ENCODE results near the gene MRPL44.

- no peak for TF ChIP-seq CTCF (IDR thresholded peaks at IDR 0.05; ENCODE audit: insufficient read depth, low read depth, low read length)
- no peak for TF ChIP-seq EZH2 (IDR thresholded peaks at IDR 0.05; ENCODE audit: insufficient read depth, low read length)
Observed at GRCh38 chr2:223918671-223919134, 38.6 kb upstream of the MRPL44 start.

All from astrocyte (in vitro differentiated cells and primary cell).